GM19099 (cell line): ENCODE data around the gene IRF4.

Experiments used
- POLR2A ChIP-seq: IDR thresholded peaks from 3 replicates; pipeline ENCODE4 v1.6.1; 2011; ENCODE audit warnings: low read depth; ENCODE audit not compliant: insufficient read length; ENCODE audit errors: extremely low read depth

The IRF4 gene

GRCh38 chr6:452301-453067 lies 60.9 kb downstream of the IRF4 start:
- no peak for TF ChIP-seq POLR2A

GRCh38 chr6:453152-453551 lies 61.6 kb downstream of the IRF4 start:
- TF ChIP-seq POLR2A, result no peak

- TF ChIP-seq POLR2A, result no peak
These were observed 62.8 kb downstream of the IRF4 start for GRCh38 chr6:454148-454991.

GRCh38 chr6:455006-455585 lies 63.5 kb downstream of the IRF4 start:
- no peak for TF ChIP-seq POLR2A

- no peak for TF ChIP-seq POLR2A
These were observed 64.3 kb downstream of the IRF4 start for GRCh38 chr6:455835-456234.

GRCh38 chr6:456358-456867 lies 64.9 kb downstream of the IRF4 start:
- no peak for TF ChIP-seq POLR2A

- TF ChIP-seq POLR2A, result no peak
These were observed 65.3 kb downstream of the IRF4 start for GRCh38 chr6:456887-457286.
